GM11168 (cell line): ENCODE measurements around the gene ABCB10.
"Not testable (repeated sequence)": the region's sequence is repeated elsewhere in the genome, so short reads cannot be mapped to it uniquely, and the experiment has no call there.

ENCODE experiments used
- in situ Hi-C: fragments of 300-500 bp; cut with MboI; formaldehyde crosslinking; loops from one replicate; pipeline ENCODE4 v1.12.0; 2022; ENCODE audit warnings: low sequenced_read_pairs; ENCODE audit not compliant: unreplicated experiment

ABCB10 gene

GRCh38 chr1:229482511-229482910 is 76.0 kb downstream of the ABCB10 start:
- in situ Hi-C loops = loop anchor here (5.0 kb wide), 1 partner anchor 225 kb away; no protein-coding TSS in a partner anchor

- in situ Hi-C loops = loop anchor here (5.0 kb wide), 1 partner anchor 223 kb away; no protein-coding TSS in a partner anchor
Measured at GRCh38 chr1:229480495-229480894, 78.0 kb downstream of the ABCB10 start.

- in situ Hi-C loops = loop anchor here (5.0 kb wide), 1 partner anchor 223 kb away; no protein-coding TSS in a partner anchor
Measured at GRCh38 chr1:229479660-229480399, 78.7 kb downstream of the ABCB10 start.

- in situ Hi-C loops = no loop called here
Measured at GRCh38 chr1:229478852-229479251, 79.7 kb downstream of the ABCB10 start.

GRCh38 chr1:229475859-229476258 is 82.6 kb downstream of the ABCB10 start:
- in situ Hi-C loops = not testable (repeated sequence)

- in situ Hi-C loops = no loop called here
Measured at GRCh38 chr1:229474509-229474908, 84.0 kb downstream of the ABCB10 start.

GRCh38 chr1:229471175-229471574 is 87.3 kb downstream of the ABCB10 start:
- in situ Hi-C loops = no loop called here

- in situ Hi-C loops = no loop called here
Measured at GRCh38 chr1:229470406-229471043, 88.0 kb downstream of the ABCB10 start.

GRCh38 chr1:229466887-229467286 is 91.6 kb downstream of the ABCB10 start:
- in situ Hi-C loops = no loop called here
